Keratinocyte (primary cell): ENCODE results near the gene IPO11.
"Not testable (repeated sequence)": the region's sequence is repeated elsewhere in the genome, so short reads cannot be mapped to it uniquely, and the experiment has no call there.

ENCODE experiments used
- EZH2 ChIP-seq: IDR thresholded peaks from one replicate; pipeline ENCODE4 v1.6.1; 2012; ENCODE audit warnings: inconsistent platforms, mild to moderate bottlenecking, low read length, moderate library complexity
- TF ChIP-seq, protein P1 (sequence below), 3 experiments: IDR thresholded peaks in 1 of 3; conservative IDR thresholded peaks in 1 of 3; optimal IDR thresholded peaks in 1 of 3; 2 replicates in 2 of 3; 3 replicates in 1 of 3; pipeline versions ENCODE3 to v1.5.1; 2011; ENCODE audit warnings: low read length in 3 of 3, mild to moderate bottlenecking in 3 of 3, moderate library complexity in 2 of 3, control low read depth in 1 of 3, inconsistent platforms in 1 of 3; ENCODE audit not compliant: insufficient read depth in 2 of 3; ENCODE audit errors: extremely low read depth in 1 of 3

DNA sequence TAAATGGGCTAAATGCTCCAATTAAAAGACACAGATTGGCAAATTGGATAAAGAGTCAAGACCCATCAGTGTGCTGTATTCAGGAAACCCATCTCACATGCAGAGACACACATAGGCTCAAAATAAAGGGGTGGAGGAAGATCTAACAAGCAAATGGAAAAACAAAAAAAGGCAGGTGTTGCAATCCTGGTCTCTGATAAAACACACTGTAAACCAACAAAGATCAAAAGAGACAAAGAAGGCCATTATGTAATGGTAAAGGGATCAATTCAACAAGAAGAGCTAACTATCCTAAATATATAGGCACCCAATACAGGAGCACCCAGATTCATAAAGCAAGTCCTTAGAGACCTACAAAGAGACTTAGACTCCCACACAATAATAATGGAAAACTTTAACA, 245.2 kb downstream of the IPO11 start:
- TF ChIP-seq, protein P1, sequence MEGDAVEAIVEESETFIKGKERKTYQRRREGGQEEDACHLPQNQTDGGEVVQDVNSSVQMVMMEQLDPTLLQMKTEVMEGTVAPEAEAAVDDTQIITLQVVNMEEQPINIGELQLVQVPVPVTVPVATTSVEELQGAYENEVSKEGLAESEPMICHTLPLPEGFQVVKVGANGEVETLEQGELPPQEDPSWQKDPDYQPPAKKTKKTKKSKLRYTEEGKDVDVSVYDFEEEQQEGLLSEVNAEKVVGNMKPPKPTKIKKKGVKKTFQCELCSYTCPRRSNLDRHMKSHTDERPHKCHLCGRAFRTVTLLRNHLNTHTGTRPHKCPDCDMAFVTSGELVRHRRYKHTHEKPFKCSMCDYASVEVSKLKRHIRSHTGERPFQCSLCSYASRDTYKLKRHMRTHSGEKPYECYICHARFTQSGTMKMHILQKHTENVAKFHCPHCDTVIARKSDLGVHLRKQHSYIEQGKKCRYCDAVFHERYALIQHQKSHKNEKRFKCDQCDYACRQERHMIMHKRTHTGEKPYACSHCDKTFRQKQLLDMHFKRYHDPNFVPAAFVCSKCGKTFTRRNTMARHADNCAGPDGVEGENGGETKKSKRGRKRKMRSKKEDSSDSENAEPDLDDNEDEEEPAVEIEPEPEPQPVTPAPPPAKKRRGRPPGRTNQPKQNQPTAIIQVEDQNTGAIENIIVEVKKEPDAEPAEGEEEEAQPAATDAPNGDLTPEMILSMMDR (optimal IDR thresholded peaks at IDR 0.05 in 1 of 3, IDR thresholded peaks at IDR 0.05 in 1 of 3, conservative IDR thresholded peaks at IDR 0.05 in 1 of 3; ENCODE audit: extremely low read depth in 1 of 3, insufficient read depth in 2 of 3, low read length in 3 of 3): not testable (repeated sequence)
- TF ChIP-seq EZH2: not testable (repeated sequence)
